NCI-H526 treated with DMSO at 0.1 percent for 48 hours (cell line): Measurements from ENCODE around the gene GMDS.
"Not testable (repeated sequence)": the region's sequence is repeated elsewhere in the genome, so short reads cannot be mapped to it uniquely, and the experiment has no call there.

Experiments used
- DNase-seq: peaks from one replicate; lab custom pipeline; 2025; lab: John Stamatoyannopoulos, UW

Gene GMDS

DNA sequence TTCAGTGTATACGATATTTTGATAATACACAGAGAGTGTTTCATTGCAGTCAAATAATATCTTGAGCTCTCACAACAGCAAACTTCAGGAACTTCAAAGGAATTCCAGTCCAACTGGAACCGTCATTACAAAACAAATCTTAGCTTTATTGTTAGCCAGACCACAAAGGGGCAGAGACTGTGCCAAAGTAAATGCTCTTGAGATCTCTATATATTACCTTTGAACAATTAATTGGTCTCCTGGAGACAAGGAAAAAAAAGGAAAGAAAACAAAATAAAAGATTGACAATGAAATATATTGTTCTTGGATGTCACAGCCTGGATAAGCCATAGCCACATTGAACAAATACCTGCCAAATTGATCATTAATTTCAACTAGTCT lies 565.7 kb downstream of the GMDS start:
- no peak for DNase-seq

DNA sequence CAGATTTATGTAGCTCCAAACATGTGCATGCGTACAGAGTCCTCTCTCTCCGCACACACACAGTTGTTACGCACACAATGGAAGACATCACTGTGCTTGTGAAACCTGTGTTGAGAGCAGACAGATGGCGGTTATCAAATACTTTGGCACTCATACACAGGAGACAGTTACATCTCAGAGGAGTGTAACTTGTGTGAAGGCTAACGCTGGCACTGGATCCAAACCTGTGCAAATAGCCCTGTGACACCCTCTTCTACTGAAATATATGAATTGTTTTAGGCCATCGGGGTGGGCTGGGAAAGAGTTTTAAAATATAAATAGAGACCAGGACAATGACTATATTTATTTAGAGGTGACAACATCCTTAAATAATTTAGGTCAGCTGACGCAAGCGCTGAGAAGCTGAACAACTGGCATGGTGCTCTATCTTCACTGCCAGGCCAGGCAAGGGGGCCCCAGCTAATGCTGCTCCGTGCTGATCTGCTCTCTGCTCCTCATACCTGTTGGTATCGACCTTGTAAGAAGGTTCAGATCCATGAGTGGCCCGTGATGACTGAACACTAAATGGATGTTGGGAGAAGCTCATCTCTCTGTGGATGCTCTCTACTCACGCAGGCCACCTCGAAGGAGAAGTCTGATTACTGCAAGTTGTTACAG lies 566.2 kb downstream of the GMDS start:
- no peak for DNase-seq

DNA sequence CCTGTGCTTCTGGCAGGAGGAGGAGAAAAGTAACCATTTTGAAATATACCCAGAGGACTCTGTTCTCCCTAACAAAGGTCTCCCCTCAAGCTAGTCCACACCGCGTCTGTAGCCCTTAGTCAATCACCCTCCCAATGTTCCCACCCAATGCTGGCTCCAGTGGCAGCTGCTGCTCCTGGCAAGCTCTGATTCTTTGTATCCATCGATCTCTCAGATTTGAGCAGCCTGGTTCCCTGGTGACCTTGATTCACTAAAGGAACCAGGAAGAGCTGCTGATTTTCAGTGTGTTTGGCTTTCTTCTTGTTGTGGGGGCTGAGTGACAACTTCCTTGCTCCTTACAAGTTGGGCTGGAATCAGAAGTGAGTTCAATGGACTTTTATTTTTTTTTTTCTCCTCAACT lies 567.2 kb downstream of the GMDS start:
- no peak for DNase-seq

DNA sequence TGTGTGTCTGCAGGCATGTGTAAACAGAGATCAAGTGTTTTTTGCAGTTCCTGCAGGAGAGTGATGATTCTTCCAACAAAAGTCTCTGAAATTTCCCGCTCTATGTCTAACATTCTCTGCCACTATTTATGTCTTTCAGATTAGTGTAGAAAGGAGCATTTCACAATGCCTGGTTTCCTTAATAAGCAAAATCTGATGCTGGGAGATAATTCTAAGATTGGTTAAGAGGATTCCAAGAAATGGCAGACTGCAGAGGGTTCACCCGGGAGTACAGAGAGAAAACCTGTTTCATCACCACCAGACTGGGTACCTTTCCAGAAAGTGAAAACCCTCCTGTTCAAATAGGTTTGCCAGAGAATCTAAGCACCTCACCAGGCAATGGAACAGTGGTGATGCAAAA lies 573.0 kb downstream of the GMDS start:
- no peak for DNase-seq

DNA sequence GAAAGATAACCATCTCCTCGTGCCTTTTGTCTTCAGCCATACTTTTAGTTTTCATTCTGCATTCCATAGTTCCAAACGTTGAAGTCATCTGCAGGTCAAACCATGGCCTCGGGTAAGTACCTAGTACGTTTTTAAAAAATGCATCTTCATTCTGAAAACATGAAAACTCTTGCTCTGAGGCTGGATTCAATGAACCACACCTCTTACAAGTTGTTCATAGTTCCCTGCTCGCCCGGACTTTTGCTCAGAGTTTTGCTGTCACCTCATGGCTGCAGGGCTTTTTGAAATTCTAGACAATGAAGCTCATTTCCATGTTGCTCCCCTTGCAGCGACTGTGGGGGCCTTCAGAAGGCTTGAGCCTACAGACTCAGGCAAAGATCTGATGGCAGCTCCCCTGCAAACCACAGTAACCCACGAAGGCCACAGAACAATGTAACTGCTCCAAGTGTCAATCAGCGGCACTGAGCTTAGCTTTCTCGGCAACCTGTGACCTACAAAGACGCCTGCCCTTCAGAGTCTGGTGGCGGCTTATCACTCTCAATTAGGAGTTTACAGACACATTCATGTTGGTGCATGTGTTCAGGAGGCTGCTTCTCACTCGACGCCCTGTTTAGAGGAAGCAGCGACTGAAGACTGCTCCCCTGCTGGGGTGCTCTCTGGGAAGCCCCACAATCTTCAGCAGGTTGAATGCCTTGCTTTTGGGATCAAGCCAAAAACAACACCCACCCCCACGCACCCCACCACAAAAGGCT lies 574.5 kb downstream of the GMDS start:
- no peak for DNase-seq

DNA sequence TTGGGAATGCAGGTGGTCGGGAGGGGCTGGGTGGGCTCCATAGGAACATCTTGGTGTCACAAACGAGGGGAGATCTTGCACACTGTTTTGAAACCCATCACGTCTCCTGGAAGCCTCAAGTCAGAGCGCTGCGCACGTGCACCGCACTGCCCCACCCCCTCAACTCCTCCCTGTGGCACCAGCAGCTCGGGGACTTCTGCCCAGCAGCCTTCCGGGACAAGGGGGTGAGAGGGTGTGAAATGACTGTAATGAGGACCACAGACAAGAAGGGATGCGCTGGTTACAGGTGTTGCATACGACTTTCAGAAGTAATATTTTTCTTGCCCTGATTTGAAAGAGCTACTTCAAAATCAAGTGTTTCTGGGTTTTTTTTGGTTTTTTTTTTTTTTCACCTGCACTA lies 575.4 kb downstream of the GMDS start:
- no peak for DNase-seq

DNA sequence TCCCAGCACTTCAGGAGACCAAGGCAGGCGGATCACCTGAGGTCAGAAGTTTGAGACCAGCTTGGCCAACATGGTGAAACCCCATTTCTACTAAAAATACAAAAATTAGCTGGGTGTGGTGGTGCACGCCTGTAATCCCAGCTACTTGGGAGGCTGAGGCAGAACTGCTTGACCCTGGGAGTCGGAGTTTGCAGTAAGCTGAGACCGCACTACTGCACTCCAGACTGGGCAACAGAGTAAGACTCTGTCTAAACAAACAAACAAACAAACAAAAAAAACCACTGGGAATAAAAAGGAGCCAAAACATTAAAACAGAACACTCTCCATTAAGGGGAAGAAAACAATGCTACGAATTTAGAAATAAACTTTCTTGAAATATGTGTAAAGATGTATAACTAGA lies 576.9 kb downstream of the GMDS start:
- DNase-seq: not testable (repeated sequence)

DNA sequence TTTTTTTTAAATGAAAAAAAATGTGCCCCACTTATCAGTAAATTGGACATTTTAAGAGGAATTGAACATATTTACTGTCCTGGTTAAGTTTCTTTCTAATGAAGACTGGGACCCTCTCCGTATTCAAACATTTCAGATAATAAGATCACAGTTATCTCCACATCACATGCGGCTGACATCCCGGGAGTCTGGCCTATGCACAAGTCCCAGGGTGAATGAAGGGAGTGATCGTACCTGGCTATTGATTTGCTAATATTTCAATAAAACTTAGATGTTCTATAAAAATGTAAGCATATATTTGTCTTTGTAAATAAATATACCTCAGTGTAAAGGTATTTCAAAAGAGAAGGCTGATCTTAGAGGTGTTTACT lies 577.6 kb downstream of the GMDS start:
- DNase-seq: no peak

DNA sequence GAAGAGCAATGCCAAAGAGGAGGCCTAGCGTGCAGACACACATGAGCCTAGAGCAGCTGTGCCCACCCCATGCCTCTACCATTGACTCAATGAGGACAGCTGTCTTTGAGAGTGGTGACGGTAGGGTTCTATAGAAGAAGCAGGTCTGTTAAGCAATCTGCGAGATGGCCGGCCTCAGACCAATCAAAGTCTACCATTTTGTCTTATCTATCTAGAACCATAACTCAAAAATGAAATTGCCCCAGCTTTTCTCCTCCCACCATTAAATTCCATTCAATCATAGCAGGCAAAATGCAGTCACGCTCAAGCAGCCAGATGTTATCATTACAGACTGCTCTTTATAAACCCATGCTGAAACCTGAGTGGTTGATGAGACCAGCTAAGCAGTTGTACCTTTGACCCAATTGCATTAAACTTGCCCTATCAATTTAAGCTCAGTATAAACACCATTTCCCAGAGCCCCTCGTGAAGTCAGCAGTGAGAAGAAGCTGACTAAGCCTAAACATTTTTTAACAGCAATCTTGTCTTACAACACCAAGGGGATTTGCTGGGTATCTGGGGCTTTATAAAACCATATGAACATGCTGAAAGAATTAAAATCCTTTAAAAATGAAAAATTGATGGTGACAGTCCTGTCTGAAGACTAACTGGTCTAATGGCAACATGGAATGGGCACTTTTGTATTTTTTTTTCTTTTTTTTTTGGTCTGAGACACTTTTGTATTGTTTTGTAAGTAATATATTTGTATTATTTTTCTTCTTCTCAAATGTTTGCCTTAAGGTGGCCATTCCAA lies 578.2 kb downstream of the GMDS start:
- DNase-seq: no peak

DNA sequence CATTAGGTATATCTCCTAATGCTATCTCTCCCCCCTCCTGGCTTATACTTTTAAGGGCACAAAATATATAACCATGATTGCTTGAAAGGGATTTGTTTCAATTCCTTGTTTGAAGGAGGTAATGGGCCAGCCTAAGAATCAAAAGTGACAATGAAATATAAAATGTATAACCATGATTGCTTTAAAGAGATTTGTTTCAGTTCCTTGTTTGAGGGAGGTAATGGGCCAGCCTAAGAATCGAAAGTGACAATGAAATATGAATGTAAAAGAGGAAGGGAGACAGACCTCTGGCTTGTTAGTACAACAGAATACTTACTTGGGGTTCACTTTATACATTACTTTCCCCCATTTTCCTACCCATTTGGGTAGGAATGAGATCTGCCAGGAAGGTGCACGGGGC lies 580.2 kb downstream of the GMDS start:
- no peak for DNase-seq

DNA sequence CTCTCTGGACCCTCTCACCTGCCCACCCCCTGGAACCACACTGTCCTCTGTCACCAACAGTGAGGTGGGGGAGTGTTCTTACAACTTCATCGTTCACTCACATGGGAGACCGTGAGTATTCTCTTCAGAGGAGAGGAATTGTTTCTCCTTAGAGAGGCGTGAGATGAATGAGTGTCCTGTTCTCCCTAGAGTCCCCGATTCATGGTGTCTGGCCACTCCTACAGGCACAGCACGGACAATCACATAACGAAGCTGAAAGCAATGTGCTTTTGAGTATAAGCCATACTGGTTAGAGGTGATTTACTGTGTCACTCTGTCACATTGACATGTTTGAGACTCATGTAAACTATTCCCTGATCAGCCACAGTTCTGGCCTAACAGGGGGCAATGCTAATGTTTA lies 581.1 kb downstream of the GMDS start:
- DNase-seq: no peak

DNA sequence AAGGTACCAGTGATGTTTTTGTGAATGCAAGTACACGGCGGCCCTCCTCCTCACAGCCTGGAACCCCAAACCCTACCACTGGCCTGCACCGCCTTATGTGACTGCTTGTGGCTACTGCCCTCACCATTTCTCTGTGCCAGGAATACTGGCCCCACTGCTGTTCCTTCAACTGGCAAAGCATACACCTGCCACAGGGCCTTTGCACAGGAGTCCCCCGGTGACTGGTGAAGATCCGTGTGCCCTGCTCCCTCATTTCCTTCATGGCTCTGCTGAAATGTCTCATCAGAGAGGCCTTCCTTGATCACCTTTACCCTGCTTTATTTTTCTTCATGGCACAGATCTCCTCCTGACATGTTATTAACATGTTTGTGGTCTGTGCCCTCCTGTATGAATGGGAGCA lies 581.9 kb downstream of the GMDS start:
- no peak for DNase-seq

DNA sequence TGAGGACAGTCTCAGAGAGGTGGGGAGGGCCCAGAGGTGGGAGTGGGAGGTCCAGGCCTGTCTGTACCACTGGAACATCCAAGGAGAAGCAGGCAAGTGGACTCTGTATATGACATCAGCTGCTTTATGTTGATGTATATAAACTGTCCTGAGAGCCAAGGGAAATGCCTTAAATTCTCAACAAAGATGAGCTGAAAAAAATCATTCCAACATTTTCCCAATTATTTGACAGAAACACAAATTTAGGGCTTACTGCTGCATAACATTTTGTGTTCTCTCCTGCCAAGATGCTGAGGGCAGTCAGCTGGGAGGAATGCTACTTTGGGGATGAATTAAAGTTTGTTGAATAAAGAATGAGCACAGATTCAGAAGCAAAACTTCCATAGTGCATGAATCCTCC lies 582.9 kb downstream of the GMDS start:
- no peak for DNase-seq

DNA sequence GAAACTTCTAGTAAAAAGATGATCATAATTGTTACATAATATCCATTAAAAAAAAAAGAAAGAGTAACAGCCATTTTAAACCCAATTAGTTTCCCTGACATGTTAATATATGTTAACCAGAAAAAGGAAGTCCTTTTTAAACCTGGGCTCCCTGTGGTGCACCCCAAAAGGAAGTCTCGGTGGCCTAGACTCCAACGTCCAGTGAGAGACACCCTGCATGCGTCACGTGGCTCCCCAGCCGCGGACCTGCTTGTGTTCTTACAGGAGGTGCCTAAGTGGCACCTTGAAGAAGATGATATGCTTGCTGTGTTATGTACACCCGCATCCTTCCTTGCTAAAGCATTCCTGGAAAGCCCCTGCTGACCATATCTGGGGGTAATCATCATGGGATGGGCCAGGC lies 585.6 kb downstream of the GMDS start:
- no peak for DNase-seq

DNA sequence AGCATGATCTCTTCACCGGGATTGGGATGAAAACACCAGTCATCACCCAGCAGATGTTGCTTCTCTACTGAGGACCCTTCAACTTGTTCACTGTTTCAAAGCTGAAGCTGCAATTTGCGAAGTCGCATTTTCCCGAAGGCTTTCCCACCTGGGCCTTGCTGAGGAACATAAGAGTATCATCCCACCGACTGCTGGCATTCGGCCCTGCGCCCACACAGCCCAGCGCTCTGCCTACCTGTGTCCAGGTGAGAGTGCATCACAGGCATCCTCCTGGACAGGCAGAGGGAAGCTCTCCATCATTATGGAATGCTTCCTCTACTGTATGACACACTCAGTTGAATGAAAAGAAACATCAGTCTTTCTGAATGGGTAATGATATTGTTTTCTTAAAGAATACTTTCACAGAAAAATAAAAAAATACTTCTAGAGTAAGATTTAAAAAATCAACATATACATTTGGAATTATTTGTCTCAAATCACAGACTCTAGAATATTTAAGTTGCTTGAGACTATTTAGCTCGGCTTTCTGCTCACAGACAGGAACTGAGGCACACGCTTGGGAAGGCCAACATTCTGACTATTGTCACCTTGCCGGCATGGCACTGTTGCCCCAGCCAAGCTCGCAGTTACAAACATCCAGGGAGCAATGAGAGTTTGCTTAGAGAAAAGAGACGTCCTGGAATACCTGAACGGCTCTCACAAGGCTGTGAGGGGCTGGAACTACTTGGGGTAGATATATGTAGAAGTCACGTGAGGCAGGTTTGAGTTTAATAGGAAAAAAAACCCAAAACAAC lies 587.0 kb downstream of the GMDS start:
- no peak for DNase-seq

DNA sequence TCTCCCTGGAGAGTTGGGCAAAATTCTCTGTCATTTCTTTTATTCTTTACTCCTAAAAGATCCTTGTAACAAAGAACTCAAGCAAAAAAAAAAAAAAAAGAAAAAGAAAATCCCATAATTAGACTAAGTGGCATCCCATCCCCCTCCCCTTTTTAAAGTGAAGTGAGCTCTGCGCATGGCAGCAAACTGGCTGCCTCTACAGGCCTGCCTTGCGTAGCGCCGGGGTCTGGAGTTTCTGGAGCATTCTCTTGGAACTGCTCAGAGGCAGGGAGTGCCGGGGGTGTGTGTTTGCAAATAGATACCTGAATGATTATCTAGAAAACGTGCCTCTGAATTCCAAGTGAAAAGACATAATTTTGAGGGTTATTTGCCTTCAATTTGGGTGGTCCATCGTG lies 587.6 kb downstream of the GMDS start:
- DNase-seq: no peak

DNA sequence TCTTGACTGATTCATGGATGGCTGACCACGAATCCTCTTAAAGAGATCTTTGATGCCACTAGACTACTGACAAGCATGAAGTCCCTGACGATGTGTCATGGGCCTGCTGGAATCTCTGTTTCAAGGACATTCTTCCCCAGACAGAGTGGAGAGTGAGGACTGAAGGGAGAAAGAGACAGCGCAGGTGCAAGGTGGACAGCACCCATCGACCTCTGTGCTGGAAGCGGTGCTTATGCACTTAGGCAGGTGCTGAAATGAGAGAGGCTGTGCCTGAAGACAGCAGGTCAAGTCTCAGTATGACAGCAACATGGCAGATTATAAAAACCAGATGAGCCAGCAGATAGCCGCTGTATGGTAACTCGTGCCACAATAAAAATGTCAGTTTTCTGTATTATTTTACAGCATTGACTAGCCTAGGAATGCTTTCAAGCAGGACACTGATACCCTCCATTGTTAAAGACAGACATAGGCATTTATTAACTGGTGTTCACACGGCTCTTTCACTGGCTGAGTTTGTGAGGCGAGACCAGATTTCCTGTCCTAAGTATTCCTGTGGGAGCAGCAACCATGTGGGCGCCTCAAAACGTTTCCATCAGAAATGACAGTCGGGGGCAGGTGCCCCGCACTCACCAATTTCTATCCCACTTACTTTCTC lies 588.2 kb downstream of the GMDS start:
- no peak for DNase-seq

DNA sequence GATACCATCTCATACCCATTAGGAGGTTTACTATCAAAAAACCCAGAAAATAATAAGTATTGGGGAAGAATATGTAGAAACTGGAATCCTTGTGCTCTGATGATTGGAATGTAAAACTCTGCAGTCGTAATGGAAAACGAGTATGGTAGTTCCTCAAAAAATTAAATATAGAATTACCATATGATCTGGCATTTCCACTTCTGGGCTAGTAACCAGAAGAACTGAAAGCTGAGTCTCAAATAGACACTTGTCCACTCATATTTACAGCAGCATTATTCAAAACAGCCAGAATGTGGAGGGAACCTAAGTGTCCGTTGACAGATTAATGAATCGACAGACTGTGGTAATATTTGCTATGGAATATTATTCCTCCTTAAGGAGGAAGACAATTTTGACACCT lies 591.4 kb downstream of the GMDS start:
- DNase-seq: no peak

DNA sequence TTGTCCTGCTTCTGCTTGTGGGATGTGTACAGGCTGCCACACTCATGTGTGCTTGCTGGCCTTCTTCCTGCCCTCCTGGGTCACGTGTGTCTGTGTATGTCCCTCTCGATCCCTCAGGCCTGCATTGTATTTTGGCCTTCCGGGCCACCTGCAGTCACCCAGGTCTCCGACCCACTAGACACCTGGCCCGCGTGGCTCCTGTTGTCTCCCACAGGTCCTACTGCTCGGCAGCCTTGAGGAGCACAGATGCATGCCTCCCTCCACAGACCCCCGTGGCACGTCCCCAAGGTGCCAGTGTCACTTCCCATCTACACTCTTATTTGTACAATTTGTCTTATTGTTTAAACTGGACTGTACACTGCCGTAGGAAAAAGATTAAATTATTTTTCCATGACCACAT lies 592.6 kb downstream of the GMDS start:
- no peak for DNase-seq

DNA sequence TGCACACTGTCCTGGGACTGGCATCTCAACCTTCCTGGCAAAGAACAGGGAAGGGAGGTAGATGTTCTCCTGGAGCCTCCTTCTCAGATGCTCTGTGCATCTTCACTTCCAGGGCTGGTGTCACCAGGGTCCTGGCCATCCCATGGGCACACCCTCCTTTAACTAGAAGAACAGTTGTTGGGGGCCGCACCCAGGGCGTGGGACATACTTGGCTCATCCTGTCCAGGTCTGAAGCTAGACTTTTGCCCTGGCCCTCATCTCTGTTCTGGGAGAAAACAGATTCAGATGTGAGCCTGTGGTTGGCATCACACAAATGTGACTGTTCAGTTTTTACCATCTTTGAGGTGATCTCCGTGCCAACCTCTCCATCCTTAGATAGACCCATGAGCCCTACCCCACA lies 594.0 kb downstream of the GMDS start:
- no peak for DNase-seq

DNA sequence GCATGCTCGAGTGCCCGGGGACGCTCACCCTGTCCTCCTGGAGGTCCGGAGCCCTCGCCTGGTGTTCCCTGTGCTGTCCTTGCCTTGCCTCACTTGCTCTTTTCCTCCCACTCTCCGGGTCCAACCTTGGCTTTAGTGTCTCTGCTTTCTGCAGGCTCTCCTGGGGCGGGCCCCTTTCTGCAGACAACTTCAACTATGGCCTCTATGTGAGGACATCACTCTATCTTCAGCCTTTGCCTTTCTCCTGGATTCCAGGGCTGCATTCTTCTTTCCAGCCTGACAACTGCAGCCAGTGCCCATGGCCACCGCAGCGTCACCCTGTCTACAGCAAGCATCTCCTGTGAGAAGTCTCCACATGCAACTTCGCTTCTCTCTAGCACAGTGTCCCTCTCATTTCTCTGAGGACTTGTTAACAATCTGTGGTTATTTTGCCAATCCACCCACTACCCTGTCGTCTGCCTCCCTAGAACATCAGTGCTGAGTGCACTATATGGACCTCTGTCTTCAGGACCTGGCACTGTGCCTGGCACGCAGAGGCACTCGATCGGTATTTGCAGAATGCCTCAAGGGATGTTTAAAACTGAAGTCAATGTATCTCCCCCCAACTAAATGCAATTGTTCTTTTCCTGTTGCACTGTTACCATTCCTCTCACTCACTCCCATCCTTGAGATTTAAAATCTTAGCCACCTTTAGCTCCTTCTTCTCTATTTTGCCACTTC lies 599.8 kb downstream of the GMDS start:
- DNase-seq: no peak
